Lung (tissue), 12 donors: ENCODE measurements around the gene SLC6A7. TPM values are rescaled to one million over a fixed set of nuclear protein-coding genes. Genes with fewer than 3 reads are reported as not detected.

Experiments used
- ATAC-seq: fragments of 200-7000 bp; cut with Tn5 transposase; one replicate; pipeline ENCODE4 v1.9.1; 2020; ENCODE audit warnings: moderate number of reproducible peaks; ENCODE audit not compliant: insufficient read depth, low FRiP score
- DNase-seq, 3 donors: peaks; one replicate each; pipeline ENCODE4 v3.0.0-alpha.2; 2013 to 2017
- H3K27ac ChIP-seq, 2 donors: one replicate each; pipeline ENCODE4 v1.5.1; 2013; ENCODE audit warnings: mild to moderate bottlenecking in 2 of 2, moderate library complexity in 2 of 2, control low read depth in 1 of 2, inconsistent platforms in 1 of 2, low read depth in 1 of 2, low read length in 1 of 2
- H3K27me3 ChIP-seq, 3 donors: one replicate each; pipeline ENCODE4 v1.5.1; 2013; ENCODE audit warnings: low read length in 2 of 3; ENCODE audit not compliant: control insufficient read depth in 3 of 3, insufficient read depth in 3 of 3
- H3K36me3 ChIP-seq, 4 donors: one replicate each; pipeline ENCODE4 v1.5.1; 2013; ENCODE audit warnings: low read length in 4 of 4, mild to moderate bottlenecking in 1 of 4, moderate library complexity in 1 of 4; ENCODE audit not compliant: control insufficient read depth in 4 of 4, insufficient read depth in 4 of 4
- H3K4me1 ChIP-seq, 5 donors: one replicate each; pipeline ENCODE4 v1.5.1; 2013; ENCODE audit warnings: low read length in 5 of 5, mild to moderate bottlenecking in 2 of 5, moderate library complexity in 1 of 5; ENCODE audit not compliant: control insufficient read depth in 5 of 5, insufficient read depth in 5 of 5
- H3K4me3 ChIP-seq: one replicate; pipeline ENCODE4 v1.5.1; 2013; ENCODE audit warnings: mild to moderate bottlenecking, control low read depth, moderate library complexity
- H3K9ac ChIP-seq, 2 donors: one replicate each; pipeline ENCODE4 v1.5.1; 2013; ENCODE audit warnings: low read length in 2 of 2, control low read depth in 1 of 2; ENCODE audit not compliant: insufficient read depth in 1 of 2
- H3K9me3 ChIP-seq, 4 donors: one replicate each; pipeline ENCODE4 v1.5.1; 2013; ENCODE audit warnings: low read length in 3 of 4, mild to moderate bottlenecking in 1 of 4, moderate library complexity in 1 of 4; ENCODE audit not compliant: control insufficient read depth in 4 of 4, insufficient read depth in 3 of 4
- CTCF ChIP-seq: IDR thresholded peaks from 2 replicates; pipeline ENCODE4 v1.5.1; 2012; ENCODE audit warnings: mild to moderate bottlenecking; ENCODE audit errors: control extremely low read depth, extremely low read depth
- WGBS, 2 donors: extraction: QIAGEN DNeasy Blood & Tissue Kit; methylation state at CpG; one replicate each; pipeline ENCODE4 v1.1.7; 2013; 5-methylcytosine and 5-hydroxymethylcytosine counted together
- polyA plus RNA-seq, 2 donors: library from polyadenylated mRNA; stranded (reverse); fragments of 200-250 nt; gene quantifications; one replicate each; pipeline ENCODE4 v1.2.1, GENCODE V29; 2013
- total RNA-seq, 2 donors: library from RNA; depleted of rRNA in 1 of 2; stranded (reverse); fragments of >200 nt in 1 of 2; gene quantifications; one replicate each; pipeline ENCODE4 v1.2.1, GENCODE V29; 2014 to 2021
- donor health status: control.
- donor health status: control.
- donor health status: Bipolar disorder and iron deficiency.
- donor health status: healthy.
- donor health status: DM: yes; HTN: yes; CAD: no.

SLC6A7 gene
- total and polyA plus RNA-seq, 4 donors = 0.02 to 0.06 (median 0.03) TPM; not detected in 1

DNA sequence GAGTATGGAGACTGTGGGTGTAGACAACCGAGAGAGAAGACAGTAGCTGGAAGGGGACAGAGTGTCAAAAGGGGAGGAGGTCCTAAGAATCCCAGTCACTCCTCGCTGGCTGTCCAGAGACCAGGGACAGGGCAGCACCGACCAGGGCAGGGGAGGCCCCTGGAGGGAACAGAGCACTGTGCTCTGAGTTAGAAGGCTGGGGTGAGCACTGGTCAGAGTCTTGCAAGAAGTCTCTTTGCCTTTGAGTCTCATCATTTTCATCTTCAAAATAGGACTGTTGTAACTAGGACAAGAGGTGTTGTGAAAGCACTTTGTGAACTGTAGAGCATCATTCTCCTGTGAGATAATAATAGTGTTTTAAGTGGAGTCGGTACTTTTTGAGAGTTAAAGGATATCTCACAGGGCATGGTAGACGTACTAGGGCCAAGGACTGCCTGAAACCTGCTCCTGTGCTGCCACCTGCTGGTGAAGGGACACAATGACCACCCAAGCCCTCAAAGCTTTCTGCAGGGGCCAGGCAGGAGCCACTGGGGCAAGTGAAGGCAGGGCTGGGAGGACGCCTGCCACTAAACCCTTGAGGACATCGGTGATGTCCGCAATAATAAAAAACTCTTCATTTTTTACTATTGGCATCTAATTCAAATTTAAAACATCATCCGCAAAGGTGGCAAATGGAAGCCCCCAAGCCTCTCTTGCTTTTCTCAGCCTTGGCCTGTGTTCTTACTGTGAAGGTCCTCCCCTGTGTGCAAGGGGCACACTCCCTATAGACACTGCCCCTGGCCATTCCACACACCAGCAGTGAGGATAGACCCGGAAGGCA, 28.2 kb downstream of the SLC6A7 start:
- peak; percentile 73 for TF ChIP-seq CTCF
- DNase-seq (peak; percentile 89 to 90 (median 90)), ATAC-seq (peak; percentile 80)
- H3K27me3 ChIP-seq = no peaks in the 10 kb centered on the region
- no peak overlapping the region for H3K27ac ChIP-seq
- peak overlapping the region in 1 of 2 donors; percentile 59 for H3K9ac ChIP-seq
- no peaks in the 10 kb centered on the region for H3K36me3 ChIP-seq
- 32 to 40% methylated on average over 10 of the region's 10 CpGs for WGBS, 2 donors
- H3K4me3 ChIP-seq = no peak overlapping the region
- H3K9me3 ChIP-seq = no peaks in the 10 kb centered on the region
- H3K4me1 ChIP-seq = no peaks in the 10 kb centered on the region

DNA sequence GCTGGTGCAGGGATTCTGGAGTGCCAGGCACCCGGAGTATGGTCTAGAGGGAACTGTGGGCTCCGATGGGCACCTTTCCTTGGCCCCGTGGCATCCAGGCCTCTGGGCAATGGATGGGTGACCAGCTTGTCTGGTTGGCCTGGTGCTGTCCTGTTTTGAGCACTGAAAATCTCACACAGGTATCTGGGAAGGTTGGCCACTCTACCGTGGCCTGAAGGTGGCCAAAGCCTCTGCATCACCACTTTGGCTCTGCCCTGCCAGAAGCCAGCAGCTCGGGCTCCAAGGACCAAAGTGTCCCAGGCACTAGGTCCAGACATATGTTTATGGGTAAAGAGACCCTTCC, 28.8 kb downstream of the SLC6A7 start:
- no peaks in the 10 kb centered on the region for H3K4me1 ChIP-seq
- H3K27ac ChIP-seq = no peak overlapping the region
- no peaks in the 10 kb centered on the region for H3K27me3 ChIP-seq
- H3K36me3 ChIP-seq = no peaks in the 10 kb centered on the region
- 80 to 91% methylated on average over 5 of the region's 5 CpGs for WGBS, 2 donors
- DNase-seq (no peak), ATAC-seq (no peak)
- H3K9ac ChIP-seq = no peak overlapping the region
- H3K4me3 ChIP-seq = no peak overlapping the region
- no peak for TF ChIP-seq CTCF
- no peaks in the 10 kb centered on the region for H3K9me3 ChIP-seq

DNA sequence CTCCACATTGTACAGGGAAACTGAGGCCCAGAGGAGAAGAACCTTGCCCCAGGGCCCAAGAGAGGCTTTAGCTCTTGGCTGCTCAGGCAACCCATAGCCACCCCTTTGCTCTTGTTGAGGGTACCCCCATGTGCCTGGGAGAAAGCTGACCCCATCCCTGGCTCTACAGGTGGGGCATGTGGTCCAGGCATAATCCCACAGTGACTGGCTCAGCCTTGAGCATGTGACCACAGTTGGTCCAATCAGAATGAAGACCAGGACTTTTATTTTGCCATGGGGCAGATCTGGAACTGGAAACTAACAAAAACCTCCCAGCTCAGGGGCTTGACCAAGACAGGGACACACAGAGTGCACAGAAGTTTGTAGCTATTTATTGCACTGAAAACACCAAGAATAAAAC, 29.3 kb downstream of the SLC6A7 start:
- no peak for ATAC-seq
- Histone ChIP-seq H3K4me1 (no peaks in the 10 kb centered on the region), H3K9ac (no peak overlapping the region), H3K27me3 (no peaks in the 10 kb centered on the region), H3K4me3 (no peak overlapping the region), H3K36me3 (no peaks in the 10 kb centered on the region), H3K27ac (no peak overlapping the region), H3K9me3 (no peaks in the 10 kb centered on the region)
- TF ChIP-seq CTCF = no peak
- DNase-seq = no peak

- Histone ChIP-seq H3K9me3 (no peaks in the 10 kb centered on the region), H3K9ac (no peak overlapping the region), H3K27me3 (no peaks in the 10 kb centered on the region), H3K27ac (no peak overlapping the region), H3K4me3 (no peak overlapping the region), H3K36me3 (no peaks in the 10 kb centered on the region), H3K4me1 (no peaks in the 10 kb centered on the region)
- TF ChIP-seq CTCF = no peak
- no peak for ATAC-seq
- WGBS, 2 donors = 80 to 87% methylated on average over 2 of the region's 2 CpGs
- no peak for DNase-seq
Measured at GRCh38 chr5:150219861-150220260, 30.0 kb downstream of the SLC6A7 start.
